ENCODE data around the gene ISL1.

ISL1 gene

DNA sequence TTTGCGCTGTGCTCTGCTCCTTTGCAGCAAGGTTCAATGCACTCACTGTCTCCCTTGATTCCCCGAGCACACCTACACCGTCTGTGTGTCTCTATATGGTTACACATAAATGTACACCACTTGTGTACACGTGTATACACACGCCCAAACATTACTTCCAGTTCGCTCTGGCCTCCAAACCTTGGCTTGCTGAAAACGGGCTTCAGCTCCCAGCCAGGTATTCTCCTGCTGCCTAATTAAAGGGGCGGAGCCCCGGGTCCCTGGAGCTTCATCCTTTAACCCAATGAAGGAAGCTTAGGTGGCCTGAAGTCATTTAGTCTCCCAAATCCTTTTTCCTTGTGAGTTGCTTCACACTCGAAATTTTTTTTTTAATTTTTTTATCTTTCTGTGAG, 4.6 kb downstream of the ISL1 start:
- peak; percentile 46 for DNase-seq

DNA sequence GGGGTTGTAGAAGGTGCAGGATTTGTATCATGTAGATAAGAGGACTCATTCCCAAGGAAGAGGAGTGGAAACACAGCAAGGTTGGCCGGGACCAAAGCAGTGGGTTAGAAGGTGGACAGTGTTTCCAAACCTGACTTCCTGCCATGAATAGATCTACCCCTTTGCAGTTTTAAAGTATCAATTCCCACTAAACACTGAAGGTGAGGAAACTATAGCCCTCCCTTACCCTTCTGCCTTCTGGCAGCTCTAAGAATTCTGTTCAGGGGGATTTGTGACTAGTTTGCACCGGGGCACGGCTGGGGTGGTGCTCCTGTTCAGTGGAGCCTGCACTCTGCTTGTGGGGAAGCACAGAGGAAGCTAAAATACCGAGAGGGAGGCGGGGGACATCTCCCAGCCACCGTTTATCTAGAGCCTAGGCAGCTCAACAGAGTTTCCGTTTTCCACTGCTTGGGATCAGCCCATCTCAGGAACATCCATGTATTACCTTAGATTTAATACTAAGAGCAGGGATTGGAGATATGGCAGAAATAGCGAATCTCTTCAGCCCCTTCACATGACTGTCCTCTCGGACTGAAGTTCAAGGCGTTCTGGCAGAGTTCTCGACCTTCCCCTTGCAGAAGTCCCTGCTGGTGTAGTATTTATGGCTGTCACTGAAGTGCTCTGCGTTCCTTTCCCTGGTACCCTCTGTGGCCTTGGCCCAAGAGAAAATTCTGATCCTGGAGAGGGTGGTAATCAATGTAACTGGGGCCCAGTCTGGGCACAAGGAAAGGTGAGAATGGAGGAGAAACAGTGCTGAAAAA, 5.4 kb downstream of the ISL1 start:
- no peak for DNase-seq

- peak; percentile 9 for DNase-seq
Observed at GRCh38 chr5:51389288-51389576, 6.0 kb downstream of the ISL1 start.

GRCh38 chr5:51389577-51390463, 6.6 kb downstream of the ISL1 start:
- DNase-seq: peak; percentile 17

GRCh38 chr5:51391175-51391574, 7.9 kb downstream of the ISL1 start:
- DNase-seq: no peak

DNA sequence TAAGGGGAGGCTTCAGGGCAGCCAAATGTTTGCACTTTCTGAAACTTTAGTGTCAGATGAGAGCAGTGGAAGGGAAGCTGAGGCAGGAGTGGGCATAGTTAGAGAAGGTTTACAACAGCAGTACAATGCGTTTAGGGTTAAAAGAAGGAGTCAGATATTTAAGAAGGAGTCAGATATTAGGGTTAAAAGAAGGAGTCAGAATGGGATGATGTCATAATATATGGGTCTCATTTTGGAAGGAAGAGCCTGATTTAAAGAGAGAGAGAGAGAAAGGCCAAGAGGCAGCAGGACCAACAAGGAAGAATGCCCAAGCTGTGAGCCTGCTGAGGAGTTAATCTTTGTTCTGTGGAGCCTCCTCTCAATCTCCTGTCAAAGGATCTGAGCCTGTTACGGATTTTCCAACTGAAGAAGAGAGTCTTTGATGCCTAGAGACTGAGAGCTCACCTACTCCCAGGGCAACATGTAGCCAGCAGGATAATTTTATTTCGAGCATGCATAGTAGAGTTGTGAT, 9.5 kb downstream of the ISL1 start:
- DNase-seq: no peak

DNA sequence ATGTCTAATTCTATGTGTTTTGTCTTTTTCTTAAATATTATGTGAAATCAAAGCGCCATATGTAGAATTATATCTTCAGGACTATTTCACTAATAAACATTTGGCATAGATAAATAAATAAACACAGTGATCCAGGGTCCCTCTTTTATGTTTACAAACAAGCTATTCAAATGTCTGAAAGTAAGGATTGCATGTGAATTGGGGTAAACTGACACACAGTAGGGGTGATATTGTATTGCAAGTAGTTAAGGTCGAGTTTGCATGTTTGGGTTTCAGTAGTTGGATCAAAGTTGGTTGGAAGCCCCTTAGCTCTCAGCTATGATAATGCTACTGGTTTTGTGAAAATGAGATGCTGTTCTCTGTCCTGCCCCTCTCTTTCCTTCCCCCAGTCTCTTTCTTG, 11.4 kb downstream of the ISL1 start:
- DNase-seq: no peak

- DNase-seq: no peak
Observed at GRCh38 chr5:51395245-51395644, 12.0 kb downstream of the ISL1 start.

GRCh38 chr5:51395666-51396356, 12.6 kb downstream of the ISL1 start:
- no peak for DNase-seq

- DNase-seq: no peak
Observed at GRCh38 chr5:51396797-51397196, 13.5 kb downstream of the ISL1 start.

- no peak for DNase-seq
Observed at GRCh38 chr5:51397996-51398395, 14.7 kb downstream of the ISL1 start.

- peak; percentile 18 for DNase-seq
Observed at GRCh38 chr5:51398875-51399642, 15.8 kb downstream of the ISL1 start.

DNA sequence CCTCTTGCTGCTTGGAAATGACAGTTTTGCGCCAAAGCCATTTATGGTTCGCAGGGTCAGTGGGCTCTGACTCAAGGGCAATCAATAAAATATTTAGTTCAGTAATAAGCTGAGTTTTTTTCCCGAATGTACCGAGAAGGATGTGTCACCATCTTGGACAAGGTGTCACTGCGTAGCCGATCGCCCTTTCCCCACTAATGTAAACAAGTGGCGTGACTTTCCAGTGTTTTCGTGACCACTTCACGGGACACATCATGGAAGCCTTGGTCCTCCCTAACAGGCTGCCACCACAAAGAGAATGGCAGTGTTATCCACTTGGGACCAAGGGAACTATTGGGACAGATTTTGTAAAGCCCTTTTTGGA, 16.4 kb downstream of the ISL1 start:
- no peak for DNase-seq

GRCh38 chr5:51404255-51404654, 21.0 kb downstream of the ISL1 start:
- DNase-seq: no peak

GRCh38 chr5:51411921-51412325, 28.7 kb downstream of the ISL1 start:
- peak; percentile 52 for DNase-seq

DNA sequence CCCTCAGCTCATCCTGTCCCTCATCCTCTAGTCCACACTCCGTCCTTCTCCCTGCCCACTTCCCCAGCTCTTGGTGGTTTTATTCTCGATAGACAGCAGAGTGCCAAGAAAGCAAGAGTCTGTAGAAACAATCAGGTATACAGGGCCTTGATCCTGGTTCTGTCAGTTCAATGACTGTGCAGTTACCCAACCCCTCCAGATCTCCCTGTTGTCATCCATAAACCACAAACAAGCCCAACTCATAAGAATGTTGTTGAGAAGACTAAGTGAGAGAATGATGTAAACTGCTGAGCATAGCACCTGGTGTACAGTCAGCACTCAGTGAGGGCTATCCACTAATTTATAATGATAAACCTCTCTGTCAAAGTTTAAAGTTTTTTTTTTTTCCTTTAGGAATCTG, 31.3 kb downstream of the ISL1 start:
- DNase-seq: no peak

DNA sequence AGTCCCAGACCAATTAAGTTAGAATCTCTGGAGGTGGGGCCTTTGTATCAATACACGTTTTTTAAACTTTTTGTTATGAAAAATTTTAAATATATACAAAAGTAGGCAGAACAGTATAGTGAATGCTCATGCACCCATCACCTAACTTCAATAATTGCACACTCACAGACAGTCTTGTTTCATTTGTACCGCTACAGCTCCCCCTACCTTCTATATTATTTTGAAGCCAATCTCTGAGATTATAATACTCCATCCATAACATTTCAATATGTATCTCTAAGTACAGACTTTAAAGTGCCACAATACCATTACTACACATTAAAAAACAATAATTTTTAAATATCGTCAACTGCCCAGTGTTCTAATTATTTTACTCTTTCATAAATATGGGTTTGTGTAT, 32.9 kb downstream of the ISL1 start:
- DNase-seq: no peak

DNA sequence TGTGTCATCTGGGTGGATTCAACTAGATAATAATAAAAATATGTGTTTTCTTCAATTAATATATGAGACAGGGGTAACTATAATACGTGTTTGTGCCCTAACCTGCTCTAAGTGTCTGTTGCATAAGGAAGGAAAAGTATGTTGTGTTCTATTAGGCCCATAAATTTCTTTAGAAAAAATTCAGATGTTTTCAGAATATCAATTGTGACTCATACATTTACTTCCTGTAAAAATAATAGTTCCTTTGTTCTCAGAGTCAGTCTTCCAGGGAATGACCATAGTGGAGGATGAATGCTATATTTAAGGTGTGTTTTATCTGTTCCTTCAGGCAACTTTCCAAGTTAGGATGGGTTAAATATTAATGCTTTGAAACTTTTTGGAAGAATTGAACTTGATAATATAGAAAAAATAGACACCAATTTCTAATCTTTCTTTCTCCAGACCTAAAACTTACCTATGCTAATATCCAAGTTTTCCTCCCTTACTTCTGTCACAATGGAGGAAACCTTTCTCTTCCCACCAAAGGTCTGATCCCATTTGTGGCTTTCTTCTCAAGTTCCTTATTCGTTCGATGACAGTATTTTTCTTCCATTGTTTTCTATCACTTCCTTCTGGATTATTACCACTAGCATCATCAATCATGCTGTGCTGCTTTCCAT, 49.9 kb downstream of the ISL1 start:
- DNase-seq: no peak

- DNase-seq: no peak
Observed at GRCh38 chr5:51439232-51439631, 56.0 kb downstream of the ISL1 start.
